ENCODE data around the gene PER2.

The PER2 gene

GRCh38 chr2:238231251-238231793 lies 57.1 kb downstream of the PER2 start:
- peak overlapping the region; percentile 34 for H3K4me3 ChIP-seq (ENCODE audit: low read depth, low read length)
- in situ Hi-C loops (cut with HindIII; ENCODE audit: low sequenced_read_pairs): no loop called here
- no peak for DNase-seq (ENCODE audit: low read depth)
- TF ChIP-seq, protein P1, sequence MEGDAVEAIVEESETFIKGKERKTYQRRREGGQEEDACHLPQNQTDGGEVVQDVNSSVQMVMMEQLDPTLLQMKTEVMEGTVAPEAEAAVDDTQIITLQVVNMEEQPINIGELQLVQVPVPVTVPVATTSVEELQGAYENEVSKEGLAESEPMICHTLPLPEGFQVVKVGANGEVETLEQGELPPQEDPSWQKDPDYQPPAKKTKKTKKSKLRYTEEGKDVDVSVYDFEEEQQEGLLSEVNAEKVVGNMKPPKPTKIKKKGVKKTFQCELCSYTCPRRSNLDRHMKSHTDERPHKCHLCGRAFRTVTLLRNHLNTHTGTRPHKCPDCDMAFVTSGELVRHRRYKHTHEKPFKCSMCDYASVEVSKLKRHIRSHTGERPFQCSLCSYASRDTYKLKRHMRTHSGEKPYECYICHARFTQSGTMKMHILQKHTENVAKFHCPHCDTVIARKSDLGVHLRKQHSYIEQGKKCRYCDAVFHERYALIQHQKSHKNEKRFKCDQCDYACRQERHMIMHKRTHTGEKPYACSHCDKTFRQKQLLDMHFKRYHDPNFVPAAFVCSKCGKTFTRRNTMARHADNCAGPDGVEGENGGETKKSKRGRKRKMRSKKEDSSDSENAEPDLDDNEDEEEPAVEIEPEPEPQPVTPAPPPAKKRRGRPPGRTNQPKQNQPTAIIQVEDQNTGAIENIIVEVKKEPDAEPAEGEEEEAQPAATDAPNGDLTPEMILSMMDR (IDR thresholded peaks at IDR 0.05; ENCODE audit: low read depth, low read length, missing control alignments): no peak

GRCh38 chr2:238230699-238231098 lies 57.7 kb downstream of the PER2 start:
- TF ChIP-seq, protein P1 (IDR thresholded peaks at IDR 0.05; ENCODE audit: low read depth, low read length, missing control alignments): no peak
- in situ Hi-C loops (cut with HindIII; ENCODE audit: low sequenced_read_pairs): no loop called here
- no peak overlapping the region for H3K4me3 ChIP-seq (ENCODE audit: low read depth, low read length)
- DNase-seq (ENCODE audit: low read depth): no peak

- DNase-seq (ENCODE audit: low read depth): no peak
- in situ Hi-C loops (cut with HindIII; ENCODE audit: low sequenced_read_pairs): no loop called here
- TF ChIP-seq, protein P1 (IDR thresholded peaks at IDR 0.05; ENCODE audit: low read depth, low read length, missing control alignments): no peak
- no peak overlapping the region for H3K4me3 ChIP-seq (ENCODE audit: low read depth, low read length)
Measured at GRCh38 chr2:238228700-238229099, 59.7 kb downstream of the PER2 start.

DNA sequence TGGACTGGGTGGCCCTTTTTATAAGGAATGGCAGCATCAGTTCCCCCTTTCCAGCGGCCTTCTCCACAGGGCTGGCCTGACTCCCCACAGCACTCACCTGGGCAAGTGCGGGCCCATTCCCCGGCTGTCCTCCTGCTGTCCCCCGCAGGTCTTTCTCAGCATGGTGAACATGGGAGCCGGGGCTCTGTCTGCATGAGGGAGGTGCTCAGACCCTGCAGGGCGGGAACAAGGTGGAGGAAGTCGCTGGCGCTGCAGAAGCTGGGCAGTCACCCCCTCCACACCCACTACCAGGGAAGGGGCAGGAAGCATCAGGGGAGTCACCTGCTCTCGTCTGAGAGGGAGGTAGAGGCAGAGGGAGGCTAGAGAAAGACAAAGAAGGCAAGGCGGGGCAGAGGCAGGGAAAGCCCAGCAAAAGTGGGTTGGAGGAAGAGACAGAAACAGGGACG lies 60.8 kb downstream of the PER2 start:
- DNase-seq (ENCODE audit: low read depth): no peak
- H3K4me3 ChIP-seq (ENCODE audit: low read depth, low read length): no peak overlapping the region
- in situ Hi-C loops (cut with HindIII; ENCODE audit: low sequenced_read_pairs): no loop called here
- TF ChIP-seq, protein P1 (IDR thresholded peaks at IDR 0.05; ENCODE audit: low read depth, low read length, missing control alignments): no peak

DNA sequence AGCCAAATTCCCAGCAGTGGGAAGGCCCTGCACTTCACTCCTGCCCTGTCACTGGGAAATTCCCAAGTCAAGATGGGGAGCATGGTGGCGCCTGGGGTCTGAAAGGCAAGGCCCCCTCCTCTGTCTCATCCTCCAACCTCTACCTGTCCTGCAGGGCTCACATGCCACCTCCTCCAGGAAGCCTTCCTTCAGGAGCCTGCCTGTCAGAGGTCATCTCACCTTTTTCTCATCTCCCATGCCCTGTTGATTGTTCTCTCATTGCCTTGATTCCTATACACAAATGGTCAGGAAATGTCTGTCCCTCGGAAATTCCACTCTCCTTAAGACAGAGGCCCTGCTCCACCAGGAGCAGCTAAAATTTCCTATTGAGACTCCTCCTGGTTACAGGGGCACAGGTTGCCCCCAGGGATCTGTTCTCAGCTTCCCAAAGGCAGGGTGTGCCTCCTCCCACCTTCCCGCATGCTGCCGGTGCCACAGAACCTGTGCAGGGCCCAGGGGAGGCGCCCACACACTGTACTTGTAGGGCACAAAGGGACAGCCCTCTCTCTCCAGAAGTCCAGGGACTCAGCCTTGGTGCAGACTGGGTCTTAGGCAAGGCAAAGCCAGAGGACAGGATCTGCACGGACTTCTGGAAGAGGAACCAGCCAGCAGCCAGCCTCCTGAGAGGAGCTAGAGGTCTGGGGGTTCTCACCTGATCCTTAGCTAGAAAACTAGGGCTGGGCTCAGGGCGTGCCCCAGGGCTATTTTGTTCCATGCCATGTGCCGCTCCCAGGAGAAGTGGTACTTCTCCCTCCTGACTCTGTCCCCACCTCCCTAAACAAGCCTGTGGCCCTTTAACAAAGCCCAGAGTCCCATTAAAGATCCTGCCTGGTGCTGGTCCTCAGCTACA lies 61.5 kb downstream of the PER2 start:
- in situ Hi-C loops (cut with HindIII; ENCODE audit: low sequenced_read_pairs): no loop called here
- TF ChIP-seq, protein P1 (IDR thresholded peaks at IDR 0.05; ENCODE audit: low read depth, low read length, missing control alignments): no peak
- DNase-seq (ENCODE audit: low read depth): no peak
- H3K4me3 ChIP-seq (ENCODE audit: low read depth, low read length): no peak overlapping the region

- peak; percentile 32 for DNase-seq (ENCODE audit: low read depth)
- TF ChIP-seq, protein P1 (IDR thresholded peaks at IDR 0.05; ENCODE audit: low read depth, low read length, missing control alignments): no peak
- in situ Hi-C loops (cut with HindIII; ENCODE audit: low sequenced_read_pairs): no loop called here
- no peak overlapping the region for H3K4me3 ChIP-seq (ENCODE audit: low read depth, low read length)
Measured at GRCh38 chr2:238225911-238226697, 62.3 kb downstream of the PER2 start.

Measured in astrocyte of the cerebellum (primary cell).